ENCODE data around the gene RPP14. TPM values are rescaled to one million over a fixed set of nuclear protein-coding genes. Genes with fewer than 3 reads are reported as not detected.

The RPP14 gene
- polyA plus RNA-seq, 6 donors from 2014 or later: 4.5 to 8.7 (median 6.9) TPM

- Mint-ChIP-seq H3K27me3 (no peaks in the 10 kb centered on the region), H3K36me3 (peaks cover 5 to 25% of the 10 kb centered on the region in 2 donors), H3K27ac (peak overlapping the region; percentile 64 to 93 (median 90)), H3K4me3 (peak overlapping the region; percentile 60 to 86 (median 74)), H3K9me3 (peaks cover 0 to 12% (median 2%) of the 10 kb centered on the region in 7 donors), H3K4me1 (peaks cover 41 to 92% (median 55%) of the 10 kb centered on the region in 3 donors)
- ATAC-seq (ENCODE audit: low read depth in 2 of 2) (peak; percentile 45 to 54), DNase-seq (no peak)
Measured at GRCh38 chr3:58340594-58341244, 34.7 kb downstream of the RPP14 start.

- Mint-ChIP-seq H3K27ac (peak overlapping the region in 5 of 6 donors; percentile 66 to 93 (median 88)), H3K27me3 (no peaks in the 10 kb centered on the region), H3K4me3 (peak overlapping the region in 7 of 8 donors; percentile 35 to 86 (median 72)), H3K36me3 (peaks cover 5 to 27% of the 10 kb centered on the region in 2 donors), H3K4me1 (peaks cover 41 to 93% (median 56%) of the 10 kb centered on the region in 3 donors), H3K9me3 (peaks cover 0 to 12% (median 2%) of the 10 kb centered on the region in 7 donors)
- ATAC-seq (ENCODE audit: low read depth in 2 of 2) (no peak), DNase-seq (no peak)
Measured at GRCh38 chr3:58341376-58341775, 35.3 kb downstream of the RPP14 start.

GRCh38 chr3:58342676-58343075 lies 36.6 kb downstream of the RPP14 start:
- Mint-ChIP-seq H3K4me1 (peaks cover 49 to 90% (median 62%) of the 10 kb centered on the region in 3 donors), H3K36me3 (peaks cover 5 to 25% of the 10 kb centered on the region in 2 donors), H3K27ac (peak overlapping the region in 4 of 6 donors; percentile 57 to 88 (median 68)), H3K4me3 (peak overlapping the region in 5 of 8 donors; percentile 13 to 61 (median 53)), H3K27me3 (no peaks in the 10 kb centered on the region), H3K9me3 (peaks cover 0 to 12% (median 2%) of the 10 kb centered on the region in 7 donors)
- ATAC-seq (ENCODE audit: low read depth in 2 of 2) (no peak), DNase-seq (no peak)

- Mint-ChIP-seq H3K4me3 (no peak overlapping the region), H3K27me3 (no peaks in the 10 kb centered on the region), H3K27ac (peak overlapping the region in 2 of 6 donors; percentile 88 to 90), H3K9me3 (peaks cover 0 to 4% (median 0%) of the 10 kb centered on the region in 7 donors), H3K4me1 (peaks cover 61 to 93% (median 75%) of the 10 kb centered on the region in 3 donors), H3K36me3 (peaks cover 5 to 16% of the 10 kb centered on the region in 2 donors)
- ATAC-seq (ENCODE audit: low read depth in 2 of 2): no peak
- no peak for DNase-seq
Measured at GRCh38 chr3:58345457-58345856, 39.4 kb downstream of the RPP14 start.

GRCh38 chr3:58346368-58346767 lies 40.3 kb downstream of the RPP14 start:
- Mint-ChIP-seq H3K27ac (peak overlapping the region; percentile 1 to 98 (median 82)), H3K36me3 (peaks cover 5 to 10% of the 10 kb centered on the region in 2 donors), H3K27me3 (no peaks in the 10 kb centered on the region), H3K4me1 (peaks cover 61 to 93% (median 76%) of the 10 kb centered on the region in 3 donors), H3K4me3 (peak overlapping the region in 6 of 8 donors; percentile 34 to 80 (median 72)), H3K9me3 (peaks cover 0 to 4% (median 0%) of the 10 kb centered on the region in 7 donors)
- ATAC-seq (ENCODE audit: low read depth in 2 of 2) (no peak), DNase-seq (no peak)

- ATAC-seq (ENCODE audit: low read depth in 2 of 2) (no peak), DNase-seq (no peak)
- Mint-ChIP-seq H3K4me1 (peaks cover 70 to 93% (median 86%) of the 10 kb centered on the region in 3 donors), H3K36me3 (peaks cover 15% of the 10 kb centered on the region in 2 donors), H3K27ac (peak overlapping the region; percentile 76 to 96 (median 86)), H3K9me3 (peaks cover 0 to 4% (median 0%) of the 10 kb centered on the region in 7 donors), H3K4me3 (peak overlapping the region; percentile 9 to 84 (median 59)), H3K27me3 (no peaks in the 10 kb centered on the region)
Measured at GRCh38 chr3:58347984-58348383, 41.9 kb downstream of the RPP14 start.

- H3K27me3 Mint-ChIP-seq: no peaks in the 10 kb centered on the region
- peak; percentile 82 for DNase-seq
- peak; percentile 84 for ATAC-seq (ENCODE audit: low read depth in 2 of 2)
- peaks cover 11 to 19% of the 10 kb centered on the region in 2 donors for H3K36me3 Mint-ChIP-seq
- peaks cover 69 to 93% (median 83%) of the 10 kb centered on the region in 3 donors for H3K4me1 Mint-ChIP-seq
- peaks cover 0 to 4% (median 0%) of the 10 kb centered on the region in 7 donors for H3K9me3 Mint-ChIP-seq
- H3K4me3 Mint-ChIP-seq: peak overlapping the region; percentile 77 to 100 (median 95)
- peak overlapping the region; percentile 91 to 99 (median 96) for H3K27ac Mint-ChIP-seq
Measured at GRCh38 chr3:58349792-58350626, 44.0 kb downstream of the RPP14 start.

GRCh38 chr3:58350627-58351013 lies 44.6 kb downstream of the RPP14 start:
- H3K4me1 Mint-ChIP-seq: peaks cover 73 to 95% (median 87%) of the 10 kb centered on the region in 3 donors
- no peak for ATAC-seq (ENCODE audit: low read depth in 2 of 2)
- H3K36me3 Mint-ChIP-seq: peaks cover 10 to 19% of the 10 kb centered on the region in 2 donors
- H3K27me3 Mint-ChIP-seq: no peaks in the 10 kb centered on the region
- H3K27ac Mint-ChIP-seq: peak overlapping the region; percentile 91 to 99 (median 96)
- H3K4me3 Mint-ChIP-seq: peak overlapping the region; percentile 77 to 100 (median 95)
- H3K9me3 Mint-ChIP-seq: peaks cover 0 to 4% (median 0%) of the 10 kb centered on the region in 7 donors
- no peak for DNase-seq

GRCh38 chr3:58351920-58352319 lies 45.9 kb downstream of the RPP14 start:
- Mint-ChIP-seq H3K9me3 (peaks cover 0 to 4% (median 0%) of the 10 kb centered on the region in 7 donors), H3K4me3 (peak overlapping the region; percentile 89 to 100 (median 98)), H3K4me1 (peaks cover 71 to 97% (median 88%) of the 10 kb centered on the region in 3 donors), H3K27me3 (no peaks in the 10 kb centered on the region), H3K27ac (peak overlapping the region; percentile 94 to 99 (median 98)), H3K36me3 (peaks cover 4 to 19% of the 10 kb centered on the region in 2 donors)
- DNase-seq: no peak
- ATAC-seq (ENCODE audit: low read depth in 2 of 2): no peak

GRCh38 chr3:58352626-58353025 lies 46.6 kb downstream of the RPP14 start:
- Mint-ChIP-seq H3K27me3 (no peaks in the 10 kb centered on the region), H3K9me3 (peaks cover 0 to 4% (median 0%) of the 10 kb centered on the region in 7 donors), H3K36me3 (peaks cover 8 to 19% of the 10 kb centered on the region in 2 donors), H3K4me3 (peak overlapping the region; percentile 89 to 100 (median 98)), H3K4me1 (peaks cover 68 to 97% (median 88%) of the 10 kb centered on the region in 3 donors), H3K27ac (peak overlapping the region; percentile 94 to 99 (median 98))
- no peak for DNase-seq
- ATAC-seq (ENCODE audit: low read depth in 2 of 2): no peak

GRCh38 chr3:58353722-58354553 lies 47.9 kb downstream of the RPP14 start:
- Mint-ChIP-seq H3K4me3 (peak overlapping the region; percentile 89 to 100 (median 98)), H3K9me3 (peaks cover 0 to 4% (median 0%) of the 10 kb centered on the region in 7 donors), H3K27ac (peak overlapping the region; percentile 97 to 99 (median 98)), H3K4me1 (peaks cover 70 to 96% (median 91%) of the 10 kb centered on the region in 3 donors), H3K27me3 (no peaks in the 10 kb centered on the region), H3K36me3 (peaks cover 8 to 19% of the 10 kb centered on the region in 2 donors)
- ATAC-seq (ENCODE audit: low read depth in 2 of 2): peak; percentile 36 to 47
- peak; percentile 73 for DNase-seq

GRCh38 chr3:58355179-58355578 lies 49.1 kb downstream of the RPP14 start:
- no peaks in the 10 kb centered on the region for H3K9me3 Mint-ChIP-seq
- ATAC-seq (ENCODE audit: low read depth in 2 of 2) (peak; percentile 63 to 69), DNase-seq (peak; percentile 69)
- H3K36me3 Mint-ChIP-seq: peaks cover 8 to 19% of the 10 kb centered on the region in 2 donors
- H3K4me3 Mint-ChIP-seq: peak overlapping the region; percentile 89 to 100 (median 98)
- H3K27me3 Mint-ChIP-seq: no peaks in the 10 kb centered on the region
- H3K4me1 Mint-ChIP-seq: peaks cover 61 to 95% (median 78%) of the 10 kb centered on the region in 3 donors
- H3K27ac Mint-ChIP-seq: peak overlapping the region; percentile 84 to 99 (median 98)

All from naive B cell (primary cell).